Retina (tissue), 1 donor: ENCODE measurements around the gene ANKS1B.
"Not testable (repeated sequence)": the region's sequence is repeated elsewhere in the genome, so short reads cannot be mapped to it uniquely, and the experiment has no call there.

Experiments
- DNase-seq: peaks from one replicate; pipeline ENCODE4 v3.0.0-alpha.2; 2016

Gene ANKS1B

GRCh38 chr12:99859126-99859525, 125.6 kb downstream of the ANKS1B start:
- no peak for DNase-seq

DNA sequence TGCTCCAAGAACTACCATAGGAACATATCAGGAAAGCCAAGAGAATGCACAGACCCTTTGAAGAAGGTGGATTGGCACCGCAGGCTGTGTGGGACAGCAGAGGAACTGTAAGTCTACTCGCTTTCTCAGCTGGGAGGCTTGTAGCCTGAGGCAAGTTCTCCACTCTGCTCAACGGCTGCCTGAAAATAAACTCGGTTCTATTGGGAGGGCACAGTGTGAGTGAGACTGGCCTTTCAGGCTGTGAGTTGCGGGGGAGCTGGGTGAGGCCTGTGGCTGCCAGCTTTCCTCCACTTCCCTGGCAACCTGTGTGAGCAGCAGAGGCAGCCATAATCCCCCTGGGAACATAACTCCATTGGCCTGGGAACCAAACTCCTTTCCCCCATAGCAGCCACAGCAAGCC, 132.1 kb downstream of the ANKS1B start:
- no peak for DNase-seq

- no peak for DNase-seq
Measured at GRCh38 chr12:99847936-99848335, 136.8 kb downstream of the ANKS1B start.

- DNase-seq: no peak
Measured at GRCh38 chr12:99834710-99835109, 150.0 kb downstream of the ANKS1B start.

GRCh38 chr12:99833397-99833796, 151.3 kb downstream of the ANKS1B start:
- DNase-seq: no peak

DNA sequence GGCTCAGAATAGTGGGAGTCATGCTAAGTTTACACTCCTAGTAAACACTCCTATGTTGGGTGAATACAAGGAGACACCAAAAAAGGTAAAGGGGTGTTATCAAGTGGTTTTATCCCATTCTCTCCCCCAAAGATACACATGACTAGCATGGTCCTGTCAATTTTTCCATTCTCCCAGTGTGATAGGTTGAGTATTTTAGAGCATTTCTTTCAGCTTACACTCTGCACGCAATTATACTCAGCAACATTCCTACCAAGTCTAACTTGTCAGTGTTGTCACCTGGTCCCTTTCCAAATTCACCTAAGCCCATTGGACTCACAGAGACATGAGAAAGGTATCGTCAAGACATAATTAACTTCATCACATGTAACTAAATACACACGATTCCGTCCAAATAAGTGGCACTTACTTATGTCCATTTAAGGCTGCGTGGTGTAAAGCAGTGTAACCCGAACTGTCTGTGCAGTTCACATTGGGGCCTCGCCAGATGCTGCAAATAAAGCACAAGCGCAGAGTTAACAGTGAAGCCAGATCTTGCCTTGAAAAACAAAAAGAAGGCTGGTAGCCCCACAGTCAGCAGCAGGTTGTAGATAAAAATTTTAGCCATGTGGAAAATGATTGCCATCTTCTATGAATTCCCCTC, 159.7 kb downstream of the ANKS1B start:
- DNase-seq: no peak

DNA sequence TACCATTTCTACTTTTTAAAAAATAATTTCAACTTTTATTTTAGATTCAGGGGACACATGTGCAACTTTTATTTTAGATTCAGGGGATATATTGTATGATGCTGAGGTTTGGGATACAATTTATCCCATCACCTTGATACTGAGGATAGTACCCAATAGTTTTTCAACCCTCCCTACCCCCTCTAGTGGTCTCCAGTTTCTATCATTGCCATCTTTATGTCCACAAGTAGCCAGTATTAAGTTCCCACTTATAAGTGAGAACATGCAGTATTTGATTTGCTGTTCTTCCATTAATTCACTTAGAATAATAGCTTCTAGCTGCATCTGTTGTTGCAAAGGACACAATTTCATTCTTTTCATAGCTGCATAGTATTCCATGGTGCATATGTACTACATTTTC, 162.5 kb downstream of the ANKS1B start:
- no peak for DNase-seq

DNA sequence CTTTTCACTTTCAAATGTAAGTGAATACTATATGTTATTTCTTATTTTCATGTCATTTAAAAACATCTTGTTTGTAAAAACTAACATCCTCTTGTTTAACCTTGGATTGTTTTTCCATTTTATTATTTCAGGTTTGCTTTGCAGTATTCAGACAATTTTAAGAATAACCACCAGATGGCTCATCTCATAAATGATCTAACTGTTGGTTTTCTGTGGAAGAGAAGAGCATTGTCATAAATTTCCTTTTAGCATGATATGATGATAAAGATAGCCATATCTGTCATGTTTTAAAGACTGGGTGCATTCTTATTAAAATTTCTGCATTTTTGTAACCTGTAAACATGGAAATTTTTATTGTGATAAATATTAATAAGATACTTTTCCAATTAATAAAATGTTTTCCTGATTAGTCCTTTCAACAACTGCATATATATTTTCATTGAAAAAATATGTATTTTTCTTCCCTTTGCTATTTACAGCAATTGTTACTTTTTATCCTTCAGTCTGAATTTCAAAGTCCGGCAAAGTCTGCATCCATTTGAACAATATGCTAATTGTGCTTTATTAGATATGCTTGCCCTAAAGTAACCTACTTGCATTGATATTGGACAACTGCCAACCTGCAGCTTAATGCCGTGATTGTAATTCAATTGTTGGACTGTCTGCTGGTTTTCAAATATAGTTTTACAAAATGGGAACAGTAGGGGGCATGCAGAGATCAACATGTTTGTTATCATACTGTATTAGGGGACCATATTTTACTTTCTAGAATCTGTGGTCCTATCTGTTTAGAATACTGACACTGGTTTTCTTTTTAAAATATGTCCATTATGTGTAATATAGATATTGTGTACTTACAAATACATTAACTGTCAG, 173.8 kb downstream of the ANKS1B start:
- peak; percentile 6 for DNase-seq

DNA sequence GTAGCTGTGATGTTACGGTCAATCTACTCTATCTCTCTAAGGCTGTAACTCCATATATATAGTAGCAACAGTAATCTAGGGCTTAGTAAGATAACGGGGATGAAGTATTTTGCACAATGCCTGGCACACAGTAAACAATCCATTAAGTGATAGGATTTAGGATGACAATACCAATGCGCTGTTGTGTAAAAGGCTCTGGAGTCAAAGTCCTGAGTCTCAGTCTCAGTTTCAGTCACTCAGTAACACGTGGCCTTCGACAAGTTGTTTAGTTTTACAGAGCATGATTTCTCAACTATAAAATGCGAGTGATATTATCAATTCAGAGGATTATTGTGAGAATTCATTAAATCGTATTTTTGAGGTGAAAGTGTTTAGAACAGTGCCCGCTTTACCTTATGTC, 174.8 kb downstream of the ANKS1B start:
- DNase-seq: no peak

DNA sequence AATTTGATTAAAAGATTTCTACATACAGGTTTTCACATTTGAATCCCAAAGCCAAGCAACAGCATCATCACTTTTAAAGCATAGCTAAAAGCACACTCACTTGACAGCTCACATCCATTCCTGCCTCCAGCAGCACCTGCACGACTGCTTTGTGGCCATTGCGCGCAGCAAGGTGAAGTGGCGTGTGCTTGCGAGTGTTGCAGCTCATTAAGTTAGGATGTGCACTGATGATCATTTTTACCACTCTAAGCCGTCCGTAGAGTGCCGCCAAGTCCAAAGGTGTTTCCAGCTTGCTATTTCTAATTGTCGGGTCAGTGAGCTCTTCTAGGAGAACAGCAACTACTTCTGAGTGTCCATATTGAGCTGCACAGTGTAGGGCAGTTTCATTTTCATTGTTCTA, 178.4 kb downstream of the ANKS1B start:
- DNase-seq: no peak

DNA sequence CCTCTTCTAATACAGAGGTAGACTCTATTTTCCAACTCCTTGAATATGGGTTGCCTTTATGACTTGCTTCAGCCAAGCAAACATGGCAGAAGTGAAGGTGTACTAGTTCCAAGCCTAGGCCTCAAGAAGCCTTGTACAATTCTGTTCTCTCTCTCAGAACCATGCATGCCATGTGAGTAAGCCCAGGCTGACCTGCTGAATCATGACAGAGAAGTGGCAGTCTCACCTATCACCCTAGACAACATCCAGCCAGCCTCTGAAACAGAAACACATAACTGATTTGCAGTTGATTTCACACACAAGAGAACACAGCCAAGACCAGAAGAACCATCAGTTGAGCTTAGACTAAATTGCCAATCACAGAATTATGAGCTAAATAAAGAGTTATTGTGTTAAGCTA, 180.0 kb downstream of the ANKS1B start:
- no peak for DNase-seq

DNA sequence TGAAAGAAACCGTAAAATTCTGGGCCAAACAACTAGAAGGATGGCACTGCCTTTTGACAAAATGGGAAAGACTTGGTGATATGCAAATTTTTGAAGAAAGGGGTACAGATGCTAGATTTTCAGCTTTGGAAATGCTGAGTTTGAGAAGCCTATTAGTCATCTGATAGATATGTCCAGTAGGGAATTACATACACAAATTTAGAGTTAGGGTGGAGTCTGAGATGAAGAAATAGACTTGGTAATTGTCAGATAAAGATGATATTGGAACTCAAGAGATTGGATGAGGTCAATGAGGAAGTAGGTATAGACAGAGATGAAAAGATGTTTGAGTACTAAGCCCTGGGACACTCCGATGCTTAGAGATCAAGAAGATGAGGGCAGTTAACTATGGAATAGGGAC, 184.1 kb downstream of the ANKS1B start:
- DNase-seq: no peak

GRCh38 chr12:99797931-99798330, 186.8 kb downstream of the ANKS1B start:
- not testable (repeated sequence) for DNase-seq

- no peak for DNase-seq
Measured at GRCh38 chr12:99783421-99783820, 201.3 kb downstream of the ANKS1B start.

DNA sequence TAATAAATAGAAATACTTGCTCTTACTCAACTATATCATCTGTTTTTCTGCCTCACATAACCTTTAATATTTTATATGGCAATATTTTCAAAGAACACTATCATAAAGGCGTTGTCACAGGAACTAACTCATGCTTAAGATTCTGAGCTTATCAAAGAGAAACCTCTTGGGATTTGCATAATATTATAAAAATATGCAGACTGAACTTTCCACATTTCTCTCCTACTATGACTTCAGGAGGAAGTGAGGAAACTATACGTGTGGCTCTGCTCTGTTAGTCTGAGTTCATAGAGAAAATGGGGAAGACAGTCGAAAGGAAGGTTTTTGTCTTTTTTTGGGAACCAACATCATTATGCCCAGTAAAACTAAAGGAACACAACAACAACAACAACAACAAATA, 212.5 kb downstream of the ANKS1B start:
- DNase-seq: no peak

- DNase-seq: no peak
Measured at GRCh38 chr12:99771659-99772058, 213.1 kb downstream of the ANKS1B start.

- no peak for DNase-seq
Measured at GRCh38 chr12:99769396-99769980, 215.2 kb downstream of the ANKS1B start.

DNA sequence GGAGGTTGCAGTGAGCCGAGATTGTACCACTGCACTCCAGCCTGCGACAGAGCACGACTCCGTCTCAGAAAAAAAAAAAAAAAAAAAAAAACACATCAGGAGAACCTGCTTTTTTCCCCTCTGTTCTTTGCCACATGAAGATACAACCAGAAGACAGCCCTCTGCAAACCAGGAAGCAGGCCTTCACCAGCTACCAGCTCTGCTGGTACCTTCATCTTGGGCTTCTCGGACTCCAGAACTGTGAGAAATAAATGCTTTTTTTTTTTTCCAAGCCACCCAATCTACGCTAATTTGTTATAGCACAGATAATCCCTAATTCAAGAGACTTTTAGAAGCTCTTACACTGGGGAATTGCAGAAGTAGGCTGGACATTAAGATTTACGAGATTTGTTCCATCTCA, 216.0 kb downstream of the ANKS1B start:
- DNase-seq: no peak

- no peak for DNase-seq
Measured at GRCh38 chr12:99767809-99768208, 216.9 kb downstream of the ANKS1B start.

GRCh38 chr12:99766408-99766807, 218.3 kb downstream of the ANKS1B start:
- DNase-seq: no peak

- DNase-seq: no peak
Measured at GRCh38 chr12:99765469-99766114, 219.1 kb downstream of the ANKS1B start.

DNA sequence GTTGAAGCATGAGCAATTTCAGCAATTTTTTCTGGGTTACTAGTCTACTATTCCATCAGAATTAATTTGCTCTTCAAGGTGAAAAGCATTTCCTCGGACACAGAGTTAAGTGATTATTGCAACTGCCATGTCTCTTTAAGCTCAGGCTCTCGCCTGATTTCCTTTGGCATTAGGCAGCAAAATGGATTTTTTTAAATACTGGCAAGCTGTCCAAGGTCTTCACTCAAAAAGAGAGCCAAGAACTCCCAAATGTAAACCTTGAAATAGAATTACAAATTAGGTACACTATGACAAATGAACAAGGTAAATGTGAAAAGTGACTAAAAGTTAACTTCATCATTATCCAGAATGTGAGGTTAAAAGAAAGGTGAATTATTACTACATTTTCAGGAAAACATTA, 225.3 kb downstream of the ANKS1B start:
- DNase-seq: peak; percentile 44

DNA sequence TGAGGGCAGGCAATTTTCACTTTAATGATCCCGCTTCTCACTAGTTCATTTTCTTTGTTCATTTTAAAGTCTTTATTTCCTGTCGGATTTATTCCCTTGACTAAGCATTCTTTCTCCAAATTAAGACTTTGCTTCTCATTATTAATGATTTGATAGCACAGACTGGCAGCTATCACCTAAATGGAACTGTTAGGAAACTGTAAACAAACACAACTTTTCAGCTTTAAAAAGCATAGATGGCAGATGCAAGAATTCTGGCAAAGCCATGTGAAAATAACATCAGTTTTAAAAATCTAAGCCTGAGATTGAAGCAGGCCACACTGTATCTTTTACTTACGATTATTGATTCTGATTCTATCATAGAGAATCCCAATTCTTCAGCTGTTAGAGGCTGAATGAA, 225.7 kb downstream of the ANKS1B start:
- DNase-seq: no peak

DNA sequence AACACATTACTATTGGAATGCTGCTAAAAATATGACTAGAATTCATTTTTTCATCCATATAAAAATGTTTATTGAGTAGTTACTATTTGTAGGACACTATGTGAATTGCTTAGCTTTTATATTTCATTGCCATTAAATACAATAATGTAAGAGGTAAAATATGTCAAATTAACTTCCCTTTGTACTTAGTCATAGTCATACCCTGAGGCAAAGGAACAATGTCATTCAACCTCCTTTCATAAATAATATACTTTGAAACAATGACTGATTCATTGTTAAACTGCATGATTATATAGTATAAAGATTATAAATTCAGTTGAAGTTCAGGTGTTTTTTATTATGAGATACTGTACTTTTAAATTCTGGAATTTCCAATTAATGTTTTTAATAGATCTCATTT, 232.0 kb downstream of the ANKS1B start:
- no peak for DNase-seq
